Activated naive CD8-positive, alpha-beta T cell treated with anti-CD3 and anti-CD28 coated beads, Interleukin-2, amount 50 U/mL, for 16 hours (primary cell): Measurements from ENCODE around the gene DNER.
"Not testable (repeated sequence)": the region's sequence is repeated elsewhere in the genome, so short reads cannot be mapped to it uniquely, and the experiment has no call there.

Experiments used
- DNase-seq: peaks from one replicate; pipeline ENCODE4 v3.0.0-alpha.2; 2020; ENCODE audit warnings: low read depth, low spot score

Gene DNER

DNA sequence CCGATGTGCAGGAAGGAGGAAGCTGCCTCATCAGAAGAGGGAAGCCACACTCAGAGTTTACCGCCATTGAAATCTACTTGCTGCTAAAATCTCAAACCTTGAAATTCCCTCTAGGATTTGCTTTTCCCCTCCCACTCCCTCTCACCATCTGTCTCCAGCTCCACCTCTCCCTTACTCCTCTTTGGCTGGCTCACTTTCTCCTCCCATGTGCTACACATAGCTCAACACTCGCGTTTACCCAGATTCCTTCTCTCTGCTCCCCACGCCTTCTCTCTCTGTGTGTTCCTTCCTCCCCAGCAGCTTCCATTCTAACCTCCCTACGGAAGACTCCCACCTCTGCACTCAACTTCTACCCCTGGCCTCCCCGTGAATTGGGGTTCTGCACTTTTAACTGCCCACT lies 143.1 kb downstream of the DNER start:
- DNase-seq = no peak

DNA sequence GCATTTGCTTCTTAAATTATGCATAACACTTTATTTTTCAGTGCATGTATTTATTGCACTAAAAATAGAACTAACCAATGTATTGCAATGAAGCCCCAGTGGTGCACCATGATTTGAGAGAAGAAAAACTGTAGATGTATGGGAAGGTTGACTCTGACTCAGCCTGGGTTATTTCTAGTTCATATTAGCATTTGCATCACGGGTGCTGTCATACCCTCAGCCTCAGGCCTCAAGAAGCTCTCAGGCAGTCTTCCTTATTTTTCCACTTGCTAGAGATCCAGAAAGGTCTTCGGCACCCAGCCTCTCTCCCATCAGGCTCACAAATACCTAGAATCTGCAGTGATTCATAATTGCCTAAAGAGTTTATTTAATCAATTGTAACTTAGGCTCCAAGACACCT lies 148.0 kb downstream of the DNER start:
- DNase-seq = no peak

DNA sequence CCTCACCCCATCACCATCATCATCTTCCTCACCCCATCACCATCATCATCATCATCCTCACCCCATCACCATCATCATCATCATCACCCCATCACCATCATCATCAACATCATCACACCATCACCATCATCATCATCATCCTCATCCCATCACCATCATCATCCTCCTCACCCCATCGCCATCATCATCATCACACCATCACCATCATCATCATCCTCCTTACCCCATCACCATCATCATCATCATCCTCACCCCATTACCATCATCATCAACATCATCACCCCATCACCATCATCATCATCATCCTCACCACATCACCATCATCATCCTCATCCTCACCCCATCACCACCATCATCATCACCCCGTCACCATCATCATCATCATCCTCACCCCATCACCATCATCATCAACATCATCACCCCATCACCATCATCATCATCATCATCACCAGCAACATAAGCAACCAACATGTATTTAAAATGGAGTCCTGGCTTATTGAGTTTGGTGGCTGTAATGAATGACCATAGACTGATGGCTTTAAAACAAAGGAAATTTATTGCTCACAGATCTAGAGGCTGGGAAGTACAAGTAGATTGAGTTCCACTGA lies 150.0 kb downstream of the DNER start:
- DNase-seq = no peak

DNA sequence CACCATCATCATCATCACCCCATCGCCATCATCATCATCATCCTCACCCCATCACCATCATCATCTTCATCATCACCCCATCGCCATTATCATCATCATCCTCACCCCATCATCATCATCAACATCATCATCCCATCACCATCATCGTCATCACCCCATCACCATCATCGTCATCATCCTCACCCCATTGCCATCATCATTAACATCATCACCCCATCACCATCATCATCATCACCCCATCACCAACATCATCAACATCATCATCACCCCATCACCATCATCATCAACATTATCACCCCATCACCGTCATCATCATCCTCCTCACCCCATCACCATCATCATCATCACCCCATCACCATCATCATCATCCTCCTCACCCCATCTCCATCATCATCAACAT lies 151.0 kb downstream of the DNER start:
- DNase-seq = no peak

DNA sequence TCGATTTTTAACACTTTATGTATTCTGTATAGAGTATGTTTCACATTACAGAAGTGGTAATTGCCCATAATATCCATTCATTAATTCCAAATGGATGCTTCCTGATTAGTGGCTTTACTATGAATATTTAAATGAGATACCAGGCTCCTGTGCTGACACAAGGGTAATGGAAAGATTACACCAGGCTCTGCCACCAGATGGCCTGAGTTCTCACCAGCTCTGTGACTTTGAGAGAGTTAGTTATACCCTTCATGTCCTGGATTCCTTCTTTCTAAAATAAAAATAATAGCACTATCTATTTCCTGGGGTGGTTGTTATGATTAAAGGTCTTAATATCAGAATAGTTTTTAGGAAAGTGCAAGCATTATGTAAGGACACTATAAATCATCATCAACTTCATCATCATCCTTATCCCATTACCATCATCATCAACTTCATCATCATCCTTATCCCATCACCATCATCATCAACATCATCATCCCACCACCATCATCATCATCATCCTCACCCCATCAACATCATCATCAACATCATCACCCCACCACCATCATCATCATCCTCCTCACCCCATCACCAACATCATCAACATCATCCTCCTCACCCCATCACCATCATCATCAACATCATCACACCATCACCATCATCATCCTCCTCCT lies 151.8 kb downstream of the DNER start:
- DNase-seq = no peak

DNA sequence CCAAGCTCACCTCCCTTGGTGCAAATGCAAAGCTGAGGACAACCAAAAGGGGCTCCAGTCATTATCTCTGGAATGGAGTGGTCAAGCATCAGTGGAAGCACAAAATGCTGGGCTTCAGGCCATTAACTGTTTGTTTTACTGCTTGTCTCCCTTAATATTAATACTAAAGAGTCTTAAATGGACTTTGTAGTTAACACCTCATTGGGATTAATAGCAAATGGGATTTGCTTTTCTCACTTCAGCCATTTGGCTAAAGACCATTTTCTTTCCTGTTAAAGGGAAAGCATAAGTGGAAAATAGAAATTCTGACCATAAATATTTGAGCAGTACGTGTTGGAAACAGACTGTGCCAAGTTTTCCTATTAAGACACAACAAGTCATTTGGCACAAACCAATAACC lies 154.4 kb downstream of the DNER start:
- DNase-seq = no peak

DNA sequence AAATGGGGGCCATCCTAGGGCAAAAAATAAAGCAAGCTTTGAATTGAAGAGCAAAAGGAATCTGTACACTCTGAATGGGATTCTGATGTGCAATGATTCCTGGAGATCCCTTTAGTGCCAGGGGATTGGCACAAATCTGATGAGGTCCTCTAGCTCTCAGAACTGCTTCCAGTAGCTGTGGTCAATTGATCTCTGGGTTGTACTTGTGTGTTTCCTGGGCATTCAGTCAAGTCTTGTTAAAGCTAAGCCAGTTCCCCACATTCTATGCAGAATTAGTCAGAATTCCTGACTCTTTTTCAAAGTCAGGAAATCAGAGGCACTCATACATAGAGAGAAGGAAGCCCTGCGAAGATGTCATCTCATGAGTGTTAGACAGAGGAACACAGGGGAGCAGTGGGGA lies 161.3 kb downstream of the DNER start:
- no peak for DNase-seq

DNA sequence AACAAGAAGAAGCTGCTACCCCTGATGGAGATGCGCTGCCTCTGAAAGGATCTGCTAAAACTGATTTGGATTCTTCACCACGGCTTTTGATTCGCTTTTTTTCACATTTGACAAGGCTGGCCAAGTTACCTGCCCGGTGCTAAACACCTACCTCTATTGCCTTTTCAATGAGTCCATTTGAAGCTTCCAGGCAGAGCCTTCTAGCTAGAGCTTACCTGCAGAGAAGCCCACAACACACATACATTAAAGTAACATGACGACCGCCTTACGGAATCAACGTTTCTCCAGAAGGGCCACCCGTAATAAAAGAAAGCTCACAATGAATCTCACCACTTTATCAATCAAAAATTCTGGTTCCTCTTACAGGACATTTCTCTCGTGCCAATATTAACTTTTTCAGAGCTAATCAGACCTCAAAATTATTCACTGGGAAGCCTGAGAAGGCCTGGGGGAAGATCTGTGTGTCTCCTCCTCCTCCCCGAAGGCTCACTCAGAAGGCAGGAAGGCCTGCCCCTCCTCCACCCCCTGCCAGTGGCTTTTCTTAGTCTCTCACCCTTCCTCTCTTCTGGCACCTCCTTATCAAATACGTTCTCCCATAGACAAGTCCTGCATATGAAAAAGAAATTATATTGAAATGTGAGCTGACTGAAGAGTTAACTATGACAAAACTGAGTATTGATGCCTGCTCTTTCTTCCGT lies 171.0 kb downstream of the DNER start:
- no peak for DNase-seq

DNA sequence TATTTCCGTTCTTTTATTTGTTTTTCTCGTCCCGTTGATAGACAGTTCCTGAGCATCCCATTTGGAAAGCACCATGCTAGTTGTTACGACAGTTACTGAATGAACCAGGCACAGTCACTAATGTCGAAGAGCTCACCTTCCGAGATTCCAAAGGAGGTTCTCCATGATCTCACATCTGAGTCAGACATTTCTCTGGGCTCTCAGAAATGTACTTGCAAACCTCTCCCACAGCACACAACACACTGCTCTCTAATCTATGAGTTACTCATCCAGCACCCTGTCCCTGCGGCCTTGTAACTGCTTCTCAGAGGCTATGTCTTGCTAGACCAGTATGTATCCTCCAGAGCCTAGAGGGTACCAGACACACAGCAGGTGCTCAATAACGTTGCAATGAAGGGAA lies 174.7 kb downstream of the DNER start:
- no peak for DNase-seq

DNA sequence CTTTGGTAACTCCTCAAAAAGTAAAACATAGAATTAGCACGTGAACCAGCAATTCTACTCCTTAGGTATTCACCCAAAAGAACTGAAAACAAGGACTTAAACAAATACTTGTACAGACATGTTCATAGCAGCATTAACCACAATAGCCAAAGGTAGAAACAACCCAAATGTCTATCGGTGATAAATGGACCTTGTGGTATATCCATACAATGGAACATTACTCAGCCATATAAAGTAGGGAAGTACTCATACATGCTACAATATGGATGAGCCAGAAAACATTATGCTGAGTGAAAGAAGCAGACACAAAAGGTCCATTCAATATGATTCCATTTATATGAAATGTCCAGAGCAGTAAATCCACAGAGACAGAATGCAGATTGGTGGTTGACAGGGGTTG lies 182.8 kb downstream of the DNER start:
- no peak for DNase-seq

DNA sequence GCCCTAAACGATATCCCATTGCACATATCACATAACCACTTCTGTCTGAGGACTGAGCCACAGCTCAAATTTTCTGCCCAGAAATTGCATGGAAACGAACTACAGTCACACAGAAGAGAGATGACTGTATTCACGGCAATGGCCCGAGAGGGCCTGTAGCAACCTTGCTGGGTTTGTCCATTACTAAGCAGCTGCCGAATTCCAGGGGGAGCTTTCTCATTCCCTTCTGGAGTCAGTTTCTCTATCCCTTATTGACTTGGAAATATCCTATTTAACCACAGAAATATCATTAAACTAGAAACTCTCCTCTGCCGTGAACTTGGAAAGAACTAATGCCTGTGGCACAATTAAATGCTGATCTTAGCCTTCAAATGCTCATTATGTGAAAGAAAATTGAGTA lies 183.9 kb downstream of the DNER start:
- no peak for DNase-seq

DNA sequence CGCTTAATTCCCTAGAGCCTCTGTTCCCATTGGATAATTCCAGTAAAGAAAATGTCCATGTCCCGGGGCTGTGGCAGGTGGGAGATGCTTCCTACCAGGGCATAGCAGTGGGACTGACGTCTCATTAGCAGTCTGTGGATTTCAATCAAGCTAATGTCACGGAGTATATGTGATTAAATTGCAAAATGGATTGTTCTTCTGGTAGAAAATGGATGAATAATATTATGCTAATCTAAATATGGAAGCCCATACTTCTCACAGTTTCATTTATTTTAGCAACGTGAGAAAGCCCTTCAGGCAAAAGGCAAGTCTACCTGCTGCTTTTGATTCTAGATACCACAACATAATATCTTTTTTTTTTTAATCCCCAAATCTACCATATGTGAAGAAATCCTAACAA lies 185.5 kb downstream of the DNER start:
- no peak for DNase-seq

DNA sequence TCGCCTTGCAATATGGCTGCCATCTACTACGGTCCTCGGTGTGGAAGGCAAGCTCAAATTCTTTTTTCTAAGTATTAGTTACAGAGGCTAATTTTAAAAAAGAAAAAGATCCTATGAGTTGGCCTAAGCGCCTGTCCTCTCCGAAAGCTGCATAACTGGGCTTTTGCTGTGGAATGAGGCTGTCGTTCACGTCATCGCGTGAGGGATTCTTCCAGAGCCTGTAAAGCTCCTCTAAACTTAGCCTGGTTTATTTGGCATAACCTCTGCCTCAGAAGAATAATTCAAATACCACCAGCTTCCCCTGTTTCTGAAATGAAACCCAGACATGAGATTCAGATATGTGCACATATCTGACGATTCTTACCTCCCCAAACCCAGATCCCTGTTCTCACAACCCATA lies 187.4 kb downstream of the DNER start:
- no peak for DNase-seq

DNA sequence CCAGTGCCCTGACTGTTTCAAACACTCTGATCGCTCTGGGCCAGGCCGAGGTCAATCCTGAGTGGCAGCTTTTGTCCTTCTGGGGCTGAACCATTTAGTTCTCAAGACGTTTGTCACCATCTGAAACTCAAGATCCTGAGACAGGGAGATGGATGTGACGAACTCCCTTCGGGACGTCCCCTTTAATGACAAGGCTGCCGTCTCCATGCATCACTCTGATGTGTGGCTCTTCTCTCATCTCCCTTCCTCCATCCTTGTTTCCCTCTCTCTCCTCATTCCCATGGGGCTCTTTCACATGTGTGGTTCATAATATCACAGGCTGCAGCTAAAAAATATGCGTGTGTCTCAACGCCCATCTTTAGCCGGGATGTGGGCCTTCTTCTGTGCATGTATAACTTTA lies 189.6 kb downstream of the DNER start:
- DNase-seq = no peak

DNA sequence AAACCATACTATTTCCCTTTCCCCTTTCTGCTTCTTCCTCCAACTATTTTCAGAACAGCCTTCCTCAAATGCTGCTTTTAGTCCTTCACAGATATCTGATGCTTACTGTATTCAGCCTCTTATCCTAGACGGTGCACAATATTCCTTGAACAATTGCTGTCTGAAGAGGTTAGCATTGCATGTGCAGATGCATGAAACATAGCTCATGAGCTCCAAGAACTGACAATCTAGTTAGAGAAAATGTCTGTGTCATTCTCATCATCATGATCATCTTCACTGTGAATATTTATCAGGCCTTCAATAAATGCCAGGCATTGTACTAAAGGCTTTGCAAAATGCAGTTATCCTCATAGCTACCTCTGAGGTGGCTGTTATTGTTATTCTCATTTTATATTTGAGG lies 190.7 kb downstream of the DNER start:
- DNase-seq = no peak

DNA sequence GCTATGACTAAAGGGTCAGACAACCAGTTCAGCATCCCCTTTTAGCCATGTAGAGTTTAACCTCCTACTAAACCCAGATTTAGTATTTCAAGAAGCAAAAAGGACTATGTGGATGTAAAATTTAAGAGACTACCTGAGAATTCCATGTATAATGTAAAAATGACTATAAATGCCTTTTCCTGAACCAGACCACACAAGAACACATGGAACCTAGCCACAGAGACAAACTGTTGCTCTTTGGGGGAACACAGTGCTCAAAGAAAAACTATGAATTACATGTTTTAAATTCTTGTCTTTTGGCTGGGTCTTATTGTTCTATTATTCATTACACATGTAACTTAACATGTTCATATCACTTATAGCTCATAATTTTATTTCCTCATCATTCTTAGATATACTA lies 192.8 kb downstream of the DNER start:
- DNase-seq = no peak

DNA sequence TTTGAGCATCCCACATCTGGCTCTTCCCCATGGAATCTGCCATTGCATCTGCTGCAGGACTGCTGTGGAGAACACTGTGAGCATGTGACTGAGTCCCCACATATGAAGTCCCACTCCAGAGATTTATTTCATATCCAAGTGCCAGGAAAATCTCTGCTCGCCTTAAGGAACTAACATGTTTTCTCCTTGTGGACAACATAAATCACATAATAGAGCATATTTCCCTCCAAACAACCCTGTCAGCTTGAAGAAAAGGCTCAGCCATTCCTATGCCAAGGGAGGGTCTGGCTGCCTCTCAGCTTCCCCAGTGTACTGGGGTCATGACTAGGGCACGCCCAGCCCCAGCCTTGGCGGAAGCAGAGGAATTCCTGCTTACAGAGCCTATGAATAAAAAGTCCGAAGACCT lies 193.7 kb downstream of the DNER start:
- DNase-seq = no peak

DNA sequence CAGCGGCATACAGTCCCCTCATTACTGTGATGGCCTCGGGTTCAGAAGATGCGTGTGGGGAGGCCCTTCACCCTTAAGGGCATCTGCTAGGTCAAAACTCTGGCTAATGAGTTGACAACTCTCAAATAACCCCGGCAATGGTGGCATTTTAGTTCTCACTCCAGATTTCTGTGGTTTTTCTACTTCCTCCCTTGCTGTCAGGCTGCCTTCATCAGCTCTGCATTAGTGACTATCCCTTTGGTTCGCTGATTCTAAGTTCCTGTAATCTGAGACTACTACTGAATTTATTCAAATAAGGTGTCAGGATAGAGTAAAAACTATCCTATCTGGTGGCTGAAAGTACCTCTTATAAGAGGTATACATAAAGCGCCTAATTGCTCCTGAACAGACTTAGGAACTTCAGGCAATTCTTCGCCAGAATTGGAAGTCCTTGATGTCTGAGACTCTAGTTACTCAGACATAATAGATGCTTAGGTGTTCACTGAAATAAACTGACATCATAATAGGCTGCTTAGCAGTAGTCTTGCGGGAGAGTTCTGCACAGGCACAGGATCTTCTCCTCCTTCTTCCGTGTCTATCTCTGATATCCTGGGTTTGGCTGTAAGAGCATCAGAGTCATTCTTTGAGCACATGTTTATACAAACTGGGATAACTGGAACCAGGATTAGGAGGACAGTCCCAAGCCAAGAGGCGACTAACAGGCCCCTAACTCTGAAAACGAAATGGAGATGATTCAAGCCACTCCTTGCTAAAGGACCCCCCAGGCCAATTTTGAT lies 194.5 kb downstream of the DNER start:
- no peak for DNase-seq

DNA sequence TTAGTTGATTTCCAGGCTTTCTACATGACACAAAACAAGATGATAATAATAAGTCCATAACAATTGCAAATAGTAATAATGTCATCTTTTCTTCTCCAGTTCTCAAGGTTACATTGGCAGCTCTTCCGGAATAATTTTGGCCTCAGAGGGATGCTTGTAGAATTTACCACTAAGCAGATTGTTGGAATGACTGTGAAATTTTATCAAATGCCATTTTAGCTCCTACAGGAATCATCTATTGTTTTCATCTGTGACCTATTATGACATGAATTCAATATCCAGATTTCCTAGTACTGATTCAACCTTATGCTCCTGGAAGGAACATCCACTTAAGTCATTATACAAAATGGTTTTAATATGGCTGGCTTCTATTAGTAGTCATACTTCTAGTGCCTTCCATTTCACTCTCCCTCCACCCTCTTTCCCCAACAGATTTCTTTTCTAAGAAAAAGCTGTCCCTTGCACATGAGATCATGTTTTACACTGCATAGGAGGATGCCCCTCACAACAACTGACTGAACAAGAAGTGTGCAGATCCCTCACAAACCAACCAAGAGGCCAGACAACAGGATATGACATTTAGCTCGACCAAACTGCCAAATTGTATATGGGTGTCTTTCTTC lies 200.0 kb downstream of the DNER start:
- no peak for DNase-seq

DNA sequence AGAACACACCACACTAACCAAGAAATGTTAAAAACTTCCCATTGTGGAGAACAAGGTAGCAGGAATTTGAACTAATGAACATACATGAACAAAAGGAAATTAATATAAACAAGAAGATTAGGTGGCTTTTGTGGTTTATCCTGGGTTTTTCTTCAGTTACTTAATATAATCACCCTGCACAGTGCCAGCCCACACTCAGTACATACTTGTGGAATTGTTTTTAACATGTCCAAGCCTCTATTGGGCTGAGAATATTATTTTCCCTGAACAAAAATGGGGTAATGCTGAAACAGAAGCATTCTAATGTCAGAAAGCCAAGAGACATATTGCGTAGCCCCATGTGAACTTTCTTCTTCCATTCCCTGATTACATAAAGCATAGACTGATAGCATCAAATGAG lies 202.8 kb downstream of the DNER start:
- DNase-seq = no peak

DNA sequence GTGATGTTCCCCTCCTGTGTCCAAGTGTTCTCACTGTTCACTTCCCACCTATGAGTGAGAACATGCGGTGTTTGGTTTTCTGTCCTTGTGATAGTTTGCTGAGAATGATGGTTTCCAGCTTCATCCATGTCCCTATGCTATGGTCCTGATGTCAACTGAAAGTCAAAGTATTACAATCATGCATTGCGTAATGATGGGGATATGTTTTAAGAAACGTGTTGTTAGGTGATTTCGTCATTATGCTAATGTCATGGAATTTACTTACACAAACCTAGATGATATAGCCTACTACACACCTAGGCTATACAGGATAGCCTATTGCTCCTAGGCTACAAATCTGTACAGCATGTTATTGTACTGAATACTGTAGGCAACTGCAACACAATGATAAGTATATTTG lies 207.7 kb downstream of the DNER start:
- not testable (repeated sequence) for DNase-seq
